ENCODE measurements around the gene HMGN3. TPM values are rescaled to one million over a fixed set of nuclear protein-coding genes. Genes with fewer than 3 reads are reported as not detected.

The HMGN3 gene
- total RNA-seq, 3 donors from 2014 or later (not counting 1 experiment from before 2014, with no cell fraction given), result 57.3 to 65.1 (median 58.2) TPM

- Histone ChIP-seq H3K27me3 (ENCODE audit: control insufficient read depth, insufficient read depth, low read length) (peaks cover 2% of the 10 kb centered on the region), H3K4me3 (ENCODE audit: low read length) (no peak overlapping the region), H3K27ac (ENCODE audit: low read length) (no peak overlapping the region), H3K9me3 (ENCODE audit: control insufficient read depth, insufficient read depth, low read length) (peaks cover 4% of the 10 kb centered on the region), H3K36me3 (ENCODE audit: control insufficient read depth, insufficient read depth, low read length) (no peaks in the 10 kb centered on the region), H3K4me1 (ENCODE audit: control insufficient read depth, insufficient read depth, low read length) (no peaks in the 10 kb centered on the region)
- intact Hi-C loops (cut with micrococcal nuclease), result no loop called here
- WGBS (ENCODE audit: insufficient coverage), result 100% methylated on average over 1 of the region's 2 CpGs
- DNase-seq, result no peak
- TF ChIP-seq CTCF (IDR thresholded peaks at IDR 0.05), result no peak
- H3K36me3 Mint-ChIP-seq, result peaks cover 8% of the 10 kb centered on the region
- H3K27me3 Mint-ChIP-seq (ENCODE audit: low read depth in 2 of 2), result peaks cover 0 to 8% of the 10 kb centered on the region in 2 donors
- no peak overlapping the region for H3K27ac Mint-ChIP-seq
- H3K4me3 Mint-ChIP-seq, result no peak overlapping the region
- H3K4me1 Mint-ChIP-seq, result peaks cover 0 to 3% of the 10 kb centered on the region in 2 donors
- ATAC-seq, result no peak
- peaks cover 0 to 9% of the 10 kb centered on the region in 2 donors for H3K9me3 Mint-ChIP-seq
Observed at GRCh38 chr6:79188107-79188506, 46.4 kb downstream of the HMGN3 start.

GRCh38 chr6:79186564-79186963 lies 47.9 kb downstream of the HMGN3 start:
- no peaks in the 10 kb centered on the region for H3K36me3 ChIP-seq (ENCODE audit: control insufficient read depth, insufficient read depth, low read length)
- no peak for TF ChIP-seq CTCF (IDR thresholded peaks at IDR 0.05)
- H3K27me3 ChIP-seq (ENCODE audit: control insufficient read depth, insufficient read depth, low read length), result peaks cover 2% of the 10 kb centered on the region
- WGBS (ENCODE audit: insufficient coverage), result 84% methylated on average over 4 of the region's 5 CpGs
- H3K4me1 ChIP-seq (ENCODE audit: control insufficient read depth, insufficient read depth, low read length), result no peaks in the 10 kb centered on the region
- no peaks in the 10 kb centered on the region for H3K36me3 Mint-ChIP-seq
- peaks cover 3% of the 10 kb centered on the region for H3K9me3 ChIP-seq (ENCODE audit: control insufficient read depth, insufficient read depth, low read length)
- DNase-seq (no peak), ATAC-seq (no peak)
- H3K27me3 Mint-ChIP-seq (ENCODE audit: low read depth in 2 of 2), result peaks cover 0 to 8% of the 10 kb centered on the region in 2 donors
- H3K4me3 Mint-ChIP-seq, result no peak overlapping the region
- no peaks in the 10 kb centered on the region for H3K4me1 Mint-ChIP-seq
- no peak overlapping the region for H3K27ac ChIP-seq (ENCODE audit: low read length)
- H3K27ac Mint-ChIP-seq, result no peak overlapping the region
- H3K9me3 Mint-ChIP-seq, result peaks cover 0 to 8% of the 10 kb centered on the region in 2 donors
- H3K4me3 ChIP-seq (ENCODE audit: low read length), result no peak overlapping the region
- intact Hi-C loops (cut with micrococcal nuclease), result no loop called here

- peaks cover 0 to 8% of the 10 kb centered on the region in 2 donors for H3K27me3 Mint-ChIP-seq (ENCODE audit: low read depth in 2 of 2)
- H3K4me3 Mint-ChIP-seq, result no peak overlapping the region
- ATAC-seq, result no peak
- DNase-seq, result no peak
- no peaks in the 10 kb centered on the region for H3K9me3 Mint-ChIP-seq
- no peak overlapping the region for H3K27ac Mint-ChIP-seq
- Histone ChIP-seq H3K27me3 (ENCODE audit: control insufficient read depth, insufficient read depth, low read length) (peaks cover 2% of the 10 kb centered on the region), H3K9me3 (ENCODE audit: control insufficient read depth, insufficient read depth, low read length) (no peaks in the 10 kb centered on the region), H3K4me1 (ENCODE audit: control insufficient read depth, insufficient read depth, low read length) (no peaks in the 10 kb centered on the region), H3K4me3 (ENCODE audit: low read length) (no peak overlapping the region), H3K27ac (ENCODE audit: low read length) (no peak overlapping the region), H3K36me3 (ENCODE audit: control insufficient read depth, insufficient read depth, low read length) (no peaks in the 10 kb centered on the region)
- no peak for TF ChIP-seq CTCF (IDR thresholded peaks at IDR 0.05)
- intact Hi-C loops (cut with micrococcal nuclease), result no loop called here
- no peaks in the 10 kb centered on the region for H3K4me1 Mint-ChIP-seq
- no peaks in the 10 kb centered on the region for H3K36me3 Mint-ChIP-seq
- 80% methylated on average over 2 of the region's 3 CpGs for WGBS (ENCODE audit: insufficient coverage)
Observed at GRCh38 chr6:79184641-79185040, 49.8 kb downstream of the HMGN3 start.

- no peaks in the 10 kb centered on the region for H3K36me3 ChIP-seq (ENCODE audit: control insufficient read depth, insufficient read depth, low read length)
- H3K27ac ChIP-seq (ENCODE audit: low read length), result no peak overlapping the region
- Mint-ChIP-seq H3K36me3 (no peaks in the 10 kb centered on the region), H3K27me3 (ENCODE audit: low read depth in 2 of 2) (peaks cover 0 to 12% of the 10 kb centered on the region in 2 donors), H3K9me3 (no peaks in the 10 kb centered on the region), H3K27ac (no peak overlapping the region), H3K4me3 (no peak overlapping the region), H3K4me1 (no peaks in the 10 kb centered on the region)
- no CpG with 5 or more reads among the region's 2 CpGs for WGBS (ENCODE audit: insufficient coverage)
- no peak for DNase-seq
- no peaks in the 10 kb centered on the region for H3K4me1 ChIP-seq (ENCODE audit: control insufficient read depth, insufficient read depth, low read length)
- peaks cover 2% of the 10 kb centered on the region for H3K27me3 ChIP-seq (ENCODE audit: control insufficient read depth, insufficient read depth, low read length)
- intact Hi-C loops (cut with micrococcal nuclease), result no loop called here
- TF ChIP-seq CTCF (IDR thresholded peaks at IDR 0.05), result no peak
- no peak for ATAC-seq
- no peaks in the 10 kb centered on the region for H3K9me3 ChIP-seq (ENCODE audit: control insufficient read depth, insufficient read depth, low read length)
- H3K4me3 ChIP-seq (ENCODE audit: low read length), result no peak overlapping the region
Observed at GRCh38 chr6:79184086-79184485, 50.4 kb downstream of the HMGN3 start.

All from natural killer cell (primary cell).